ENCODE data around the gene MACROH2A1.

Gene MACROH2A1

GRCh38 chr5:135320718-135321484 is 78.1 kb downstream of the MACROH2A1 start:
- Histone ChIP-seq H3K27me3 (ENCODE audit: insufficient read depth, poor library complexity, severe bottlenecking) (no peaks in the 10 kb centered on the region), H3K4me3 (replicated peaks; ENCODE audit: insufficient read depth, low read length) (no peak overlapping the region), H3K27ac (replicated peaks) (no peak overlapping the region)
- DNase-seq (ENCODE audit: low read depth in 1 of 2, low spot score in 1 of 2), result no peak
- TF ChIP-seq CTCF (IDR thresholded peaks at IDR 0.05; ENCODE audit: insufficient read depth, low read length), result no peak
- TF ChIP-seq POLR2AphosphoS5 (IDR thresholded peaks at IDR 0.05; ENCODE audit: low read depth), result no peak
- TF ChIP-seq GABPA (IDR thresholded peaks at IDR 0.05; ENCODE audit: low read depth), result no peak
- no peak for TF ChIP-seq REST (IDR thresholded peaks at IDR 0.05; ENCODE audit: insufficient replicate concordance, low read depth)
- TF ChIP-seq SPI1 (IDR thresholded peaks at IDR 0.05; ENCODE audit: borderline replicate concordance, low read depth), result no peak

- Histone ChIP-seq H3K27ac (replicated peaks) (no peak overlapping the region), H3K4me3 (replicated peaks; ENCODE audit: insufficient read depth, low read length) (no peak overlapping the region), H3K27me3 (ENCODE audit: insufficient read depth, poor library complexity, severe bottlenecking) (no peaks in the 10 kb centered on the region)
- DNase-seq (ENCODE audit: low read depth in 1 of 2, low spot score in 1 of 2), result no peak
- TF ChIP-seq CTCF (IDR thresholded peaks at IDR 0.05; ENCODE audit: insufficient read depth, low read length) (no peak), REST (IDR thresholded peaks at IDR 0.05; ENCODE audit: insufficient replicate concordance, low read depth) (no peak), POLR2AphosphoS5 (IDR thresholded peaks at IDR 0.05; ENCODE audit: low read depth) (no peak), GABPA (IDR thresholded peaks at IDR 0.05; ENCODE audit: low read depth) (no peak), SPI1 (IDR thresholded peaks at IDR 0.05; ENCODE audit: borderline replicate concordance, low read depth) (no peak)
Measured at GRCh38 chr5:135319928-135320606, 79.0 kb downstream of the MACROH2A1 start.

- Histone ChIP-seq H3K4me3 (replicated peaks; ENCODE audit: insufficient read depth, low read length) (no peak overlapping the region), H3K27me3 (ENCODE audit: insufficient read depth, poor library complexity, severe bottlenecking) (no peaks in the 10 kb centered on the region), H3K27ac (replicated peaks) (no peak overlapping the region)
- no peak for TF ChIP-seq GABPA (IDR thresholded peaks at IDR 0.05; ENCODE audit: low read depth)
- TF ChIP-seq POLR2AphosphoS5 (IDR thresholded peaks at IDR 0.05; ENCODE audit: low read depth), result no peak
- TF ChIP-seq REST (IDR thresholded peaks at IDR 0.05; ENCODE audit: insufficient replicate concordance, low read depth), result no peak
- no peak for TF ChIP-seq CTCF (IDR thresholded peaks at IDR 0.05; ENCODE audit: insufficient read depth, low read length)
- TF ChIP-seq SPI1 (IDR thresholded peaks at IDR 0.05; ENCODE audit: borderline replicate concordance, low read depth), result no peak
- DNase-seq (ENCODE audit: low read depth in 1 of 2, low spot score in 1 of 2), result no peak
Measured at GRCh38 chr5:135319458-135319857, 79.6 kb downstream of the MACROH2A1 start.
